GM08714 (cell line): ENCODE measurements around the gene SPRR5.

Experiments used
- H3K4me3 ChIP-seq: fragments of 200-500 bp; sonication (Bioruptor generic); 2 replicates; pipeline ENCODE4 v1.5.1; 2014; ENCODE audit warnings: mild to moderate bottlenecking, low read length, inconsistent platforms
- ZNF274 ChIP-seq: IDR thresholded peaks from 2 replicates; pipeline ENCODE4 v1.6.1; 2012; ENCODE audit warnings: mild to moderate bottlenecking, low read depth, low read length

The SPRR5 gene

DNA sequence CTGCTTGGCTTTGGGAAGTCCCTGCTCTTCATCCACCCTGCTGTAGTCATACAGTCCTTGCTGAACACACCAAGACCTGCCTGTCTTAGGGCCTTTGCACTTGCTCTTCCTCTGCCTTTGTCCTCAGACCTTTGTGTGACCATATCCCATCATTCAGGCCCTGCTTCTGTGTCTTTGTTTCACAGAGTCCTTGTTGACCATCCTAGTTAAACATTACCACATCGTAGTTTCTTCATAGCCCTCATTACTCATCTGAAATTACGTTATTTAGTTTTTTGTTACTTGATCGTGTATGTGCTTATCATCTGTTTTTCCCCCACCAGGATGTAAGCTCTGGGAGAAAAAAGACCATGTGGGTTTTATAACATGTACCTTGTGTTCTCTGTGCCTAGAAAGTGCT is 18.3 kb upstream of the SPRR5 start:
- no peak for TF ChIP-seq ZNF274
- H3K4me3 ChIP-seq, result no peak overlapping the region

DNA sequence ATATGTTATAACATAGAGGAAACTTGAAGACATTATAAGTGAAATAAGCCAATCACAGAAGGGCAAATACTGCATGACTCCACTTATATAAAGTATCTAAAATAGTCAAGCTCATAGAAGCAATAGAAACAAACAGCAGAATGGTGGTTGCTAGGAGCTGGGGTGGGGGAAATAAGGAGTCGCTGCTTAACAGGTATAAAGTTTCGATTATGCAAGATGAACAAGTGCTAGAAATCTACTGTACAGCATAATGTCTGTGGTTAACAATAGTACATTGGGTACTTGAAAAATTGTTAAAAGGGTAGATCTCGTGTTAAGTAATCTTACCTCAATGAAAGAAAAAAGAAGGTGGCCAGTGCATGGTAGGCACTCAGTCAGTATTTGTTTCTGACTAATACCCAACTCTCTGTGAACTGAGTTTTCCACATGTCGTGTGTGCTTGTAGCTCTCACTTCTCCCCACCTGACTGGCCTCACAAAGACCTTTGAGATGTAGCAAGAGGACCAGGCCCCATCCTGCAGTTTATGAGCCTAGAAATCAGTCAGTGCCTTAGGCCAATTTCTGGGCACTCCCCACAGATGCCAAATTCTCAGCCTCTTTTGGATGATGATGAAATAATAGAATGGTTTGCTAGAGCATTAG is 14.7 kb upstream of the SPRR5 start:
- TF ChIP-seq ZNF274, result no peak
- no peak overlapping the region for H3K4me3 ChIP-seq

DNA sequence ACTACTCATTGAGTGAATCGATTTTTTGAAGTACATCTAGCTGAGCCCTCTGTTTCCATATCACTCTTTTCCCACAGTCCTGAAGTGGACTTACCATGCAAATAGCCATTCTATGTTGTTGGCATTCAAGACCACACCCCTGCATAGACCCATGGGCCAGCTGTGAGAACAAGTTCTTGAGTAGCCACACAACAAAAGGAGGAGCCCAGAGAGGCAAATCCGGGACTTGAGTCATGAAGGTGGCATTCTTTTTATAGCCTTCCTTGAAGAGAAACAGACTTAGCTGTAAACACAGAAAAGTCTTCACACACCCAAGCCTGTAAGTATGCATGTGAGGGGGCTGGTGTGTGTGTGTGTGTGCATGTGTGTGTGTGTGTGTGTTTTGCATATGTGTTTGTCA is 13.8 kb upstream of the SPRR5 start:
- no peak for TF ChIP-seq ZNF274
- H3K4me3 ChIP-seq, result no peak overlapping the region

GRCh38 chr1:152940614-152941013 is 6.4 kb upstream of the SPRR5 start:
- TF ChIP-seq ZNF274, result no peak
- no peak overlapping the region for H3K4me3 ChIP-seq

DNA sequence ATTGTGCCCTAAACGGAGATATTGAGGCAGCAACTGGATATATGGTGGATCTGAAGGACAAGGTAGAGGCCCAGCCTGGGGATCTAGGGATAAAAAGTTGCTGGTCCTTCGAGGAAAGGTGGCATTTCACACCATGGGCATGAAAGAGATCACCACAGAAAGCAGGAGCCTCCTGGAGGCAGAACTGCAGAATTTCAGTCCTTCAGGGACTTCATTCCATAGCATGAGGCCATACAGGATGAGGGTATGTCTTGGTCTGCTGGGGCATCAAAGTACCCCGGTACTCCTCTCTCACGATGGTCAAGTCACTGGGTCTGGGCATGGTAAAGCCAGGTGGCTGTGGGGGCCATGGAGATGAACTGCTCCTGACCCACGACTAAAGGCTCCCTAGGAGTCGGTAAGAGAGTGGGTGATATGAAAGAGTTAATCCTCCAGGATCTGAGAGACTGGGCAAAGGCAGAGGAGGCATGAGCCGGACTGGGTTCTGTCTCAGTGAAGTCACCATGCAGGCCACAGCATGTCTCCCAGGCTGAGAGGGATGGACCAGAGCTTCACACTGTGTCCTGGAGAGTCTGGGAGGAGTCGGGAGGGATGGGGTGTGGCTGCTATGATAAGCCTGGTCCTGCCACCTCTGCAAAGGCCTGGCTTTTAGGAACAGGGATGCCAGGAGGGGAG is 5.8 kb upstream of the SPRR5 start:
- TF ChIP-seq ZNF274, result no peak
- H3K4me3 ChIP-seq, result no peak overlapping the region

DNA sequence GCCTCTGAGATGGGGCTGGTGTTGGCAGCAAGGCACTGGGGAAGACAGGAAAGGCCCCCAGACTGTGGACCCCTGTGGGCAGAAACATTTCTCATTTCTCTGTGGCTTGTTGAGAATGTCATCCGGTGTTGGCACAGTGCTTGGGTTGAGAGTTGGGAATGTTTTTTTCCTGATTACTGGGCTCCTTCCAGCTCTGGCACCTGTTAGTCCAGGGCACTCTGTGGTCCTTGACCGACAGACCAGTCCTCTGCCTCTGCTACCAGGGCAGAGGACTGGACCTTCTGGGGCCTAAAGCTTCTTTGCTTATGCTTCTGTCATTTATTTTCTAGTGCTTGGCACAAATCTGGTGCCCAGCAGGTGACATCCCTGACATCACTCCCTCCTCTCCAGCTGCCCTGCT is 4.8 kb upstream of the SPRR5 start:
- no peak for TF ChIP-seq ZNF274
- no peak overlapping the region for H3K4me3 ChIP-seq

GRCh38 chr1:152946248-152946647 is 758 bp upstream of the SPRR5 start:
- no peak overlapping the region for H3K4me3 ChIP-seq
- no peak for TF ChIP-seq ZNF274

DNA sequence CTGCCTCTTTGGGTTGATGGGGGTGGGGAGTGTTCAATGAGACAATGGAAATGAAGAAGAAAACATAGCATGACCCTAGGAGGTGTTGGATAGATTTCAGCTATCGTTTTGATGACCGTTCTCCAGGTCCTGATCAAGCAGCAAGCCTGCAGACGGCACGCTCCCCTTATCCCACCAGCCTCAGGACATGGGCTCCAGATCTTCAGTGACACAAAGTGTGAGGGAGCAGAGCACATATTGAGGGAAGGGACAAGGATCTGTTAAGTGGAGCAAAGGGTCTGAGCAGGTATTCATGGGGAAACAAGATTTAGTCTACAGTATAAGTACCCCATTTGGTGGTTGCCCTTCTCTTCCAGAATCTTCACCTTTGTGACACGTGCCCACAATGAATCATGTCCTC is 4.7 kb downstream of the SPRR5 start:
- no peak overlapping the region for H3K4me3 ChIP-seq
- no peak for TF ChIP-seq ZNF274

DNA sequence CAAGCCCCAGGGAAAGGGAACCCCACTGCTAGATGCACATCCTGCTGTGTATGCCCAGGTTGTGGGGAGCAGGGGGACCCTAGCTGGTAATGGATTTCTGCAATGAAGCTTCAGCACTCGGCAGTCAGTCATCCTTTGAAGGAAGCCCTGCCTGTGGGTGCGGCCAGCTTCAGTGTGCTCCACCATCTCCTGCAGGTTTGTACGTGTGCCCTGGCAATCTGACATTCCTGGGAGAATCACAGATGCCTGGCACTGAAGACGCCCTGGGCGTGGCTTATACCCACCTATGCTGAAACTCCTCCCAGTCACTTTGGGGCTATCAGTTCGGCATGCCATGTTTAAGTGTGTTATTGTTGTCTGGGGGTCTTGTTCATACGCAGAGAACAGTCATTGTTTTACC is 6.8 kb downstream of the SPRR5 start:
- no peak for TF ChIP-seq ZNF274
- no peak overlapping the region for H3K4me3 ChIP-seq

DNA sequence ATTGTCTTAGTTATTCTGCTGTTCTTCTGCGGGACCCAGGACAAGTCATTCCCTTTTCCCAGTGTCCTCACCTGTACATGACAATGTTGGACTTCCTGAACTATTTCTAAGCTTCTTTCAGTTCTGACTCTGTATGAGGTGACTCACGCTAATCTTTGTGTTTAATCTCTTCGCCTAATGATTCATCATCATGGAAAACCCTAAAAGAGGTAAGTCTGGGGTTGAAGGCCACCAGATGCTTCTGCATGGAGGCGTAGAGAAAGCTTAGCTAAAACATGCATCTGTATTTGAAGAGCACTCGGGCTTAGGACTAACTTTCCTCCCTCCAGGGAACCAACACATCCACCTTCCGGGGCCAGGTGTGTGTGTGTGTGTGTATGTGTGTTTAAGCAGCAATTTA is 7.4 kb downstream of the SPRR5 start:
- no peak for TF ChIP-seq ZNF274
- H3K4me3 ChIP-seq, result no peak overlapping the region

DNA sequence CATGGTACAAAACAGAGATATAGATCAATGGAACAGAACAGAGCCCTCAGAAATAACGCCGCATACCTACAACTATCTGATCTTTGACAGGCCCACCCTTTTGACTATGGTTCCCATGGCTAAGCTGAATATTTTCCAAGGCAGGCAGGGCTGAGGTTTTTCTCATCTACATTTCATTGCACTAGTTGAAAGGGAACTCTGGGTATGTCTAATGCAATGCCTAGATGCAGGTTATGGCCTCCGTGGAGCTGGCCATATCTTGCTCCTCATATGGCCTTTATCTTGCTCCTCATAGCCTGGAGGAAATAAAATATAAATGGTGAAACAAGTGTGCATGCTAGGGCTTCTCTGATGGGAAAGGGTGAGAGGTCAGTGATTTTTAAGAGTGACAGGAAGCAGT is 10.6 kb downstream of the SPRR5 start:
- no peak for TF ChIP-seq ZNF274
- H3K4me3 ChIP-seq, result no peak overlapping the region

GRCh38 chr1:152959273-152959672 is 12.3 kb downstream of the SPRR5 start:
- no peak for TF ChIP-seq ZNF274
- H3K4me3 ChIP-seq, result no peak overlapping the region

DNA sequence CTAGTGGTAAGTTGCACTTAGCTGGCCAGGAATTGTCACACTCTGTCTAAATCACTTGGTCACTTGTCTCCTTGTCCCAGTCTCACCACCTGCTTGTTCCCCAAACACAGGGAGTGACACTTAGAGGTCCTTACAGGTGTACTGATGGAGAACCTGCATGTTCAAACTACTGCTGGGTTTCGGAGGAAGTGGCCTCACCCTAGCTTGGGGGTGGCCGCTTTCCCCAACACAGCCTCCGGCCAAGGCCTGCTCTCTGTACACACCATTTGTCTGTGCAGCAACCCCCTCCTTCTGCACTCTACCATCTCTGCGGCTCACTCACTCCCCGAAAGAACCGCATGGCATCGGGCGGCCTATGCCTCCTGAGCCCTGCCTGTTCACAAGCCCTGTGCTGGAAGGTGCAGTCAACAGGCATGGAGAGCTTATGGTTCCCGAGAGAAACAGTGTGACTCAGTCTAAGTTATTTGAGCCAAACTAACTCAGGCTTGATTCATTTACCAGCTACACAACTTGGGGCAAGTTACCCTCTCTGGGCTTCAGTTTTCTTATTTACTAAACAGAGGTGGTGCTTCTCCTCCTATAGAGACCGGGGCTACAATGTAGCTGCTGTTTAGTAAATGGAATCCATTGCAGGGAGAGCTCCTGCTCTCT is 12.9 kb downstream of the SPRR5 start:
- no peak overlapping the region for H3K4me3 ChIP-seq
- TF ChIP-seq ZNF274, result no peak

- TF ChIP-seq ZNF274, result no peak
- no peak overlapping the region for H3K4me3 ChIP-seq
Observed at GRCh38 chr1:152960452-152961044, 13.5 kb downstream of the SPRR5 start.
